ENCODE data around the gene SIDT2.

GRCh38 chr11:117201658-117202305 is 23.2 kb downstream of the SIDT2 start:
- no peak for TF ChIP-seq CTCF (conservative IDR thresholded peaks at IDR 0.05)
- TF ChIP-seq ZFX (IDR thresholded peaks at IDR 0.05) = no peak
